Liver (tissue), 9 donors: Measurements from ENCODE around the gene CCND3. TPM values are rescaled to one million over a fixed set of nuclear protein-coding genes. Genes with fewer than 3 reads are reported as not detected.

Source experiments
- DNase-seq: peaks from one replicate; pipeline ENCODE4 v3.0.0-alpha.2; 2017; ENCODE audit warnings: low spot score
- H3K27ac ChIP-seq, 2 donors: one replicate each; pipeline ENCODE4 v1.7.0; 2013; ENCODE audit warnings: inconsistent platforms in 2 of 2, low read length in 2 of 2, control low read depth in 1 of 2, low read depth in 1 of 2, mild to moderate bottlenecking in 1 of 2
- H3K27me3 ChIP-seq, 4 donors: one replicate each; pipeline versions ENCODE4 v1.6.1 to v1.7.0; 2013; ENCODE audit warnings: low read length in 3 of 4, inconsistent platforms in 1 of 4, mild to moderate bottlenecking in 1 of 4, moderate library complexity in 1 of 4; ENCODE audit not compliant: control insufficient read depth in 4 of 4, insufficient read depth in 4 of 4
- H3K36me3 ChIP-seq, 4 donors: one replicate each; pipeline versions ENCODE4 v1.6.1 to v1.7.0; 2013; ENCODE audit warnings: low read length in 3 of 4, mild to moderate bottlenecking in 3 of 4, low read depth in 1 of 4, moderate library complexity in 1 of 4; ENCODE audit not compliant: control insufficient read depth in 4 of 4, insufficient read depth in 3 of 4
- H3K4me1 ChIP-seq, 4 donors: one replicate each; pipeline versions ENCODE4 v1.6.1 to v1.7.0; 2013; ENCODE audit warnings: low read length in 3 of 4, mild to moderate bottlenecking in 3 of 4, moderate library complexity in 1 of 4; ENCODE audit not compliant: control insufficient read depth in 4 of 4, insufficient read depth in 4 of 4
- H3K4me3 ChIP-seq, 3 donors: one replicate each; pipeline versions ENCODE4 v1.6.1 to v1.7.0; 2013; ENCODE audit warnings: low read length in 3 of 3, control low read depth in 1 of 3, low read depth in 1 of 3, mild to moderate bottlenecking in 1 of 3
- H3K9ac ChIP-seq, 2 donors: one replicate each; pipeline ENCODE4 v1.7.0; 2013; ENCODE audit warnings: low read length in 2 of 2, mild to moderate bottlenecking in 2 of 2, moderate library complexity in 2 of 2, control low read depth in 1 of 2, low read depth in 1 of 2
- H3K9me3 ChIP-seq, 4 donors: one replicate each; pipeline versions ENCODE4 v1.6.1 to v1.7.0; 2013; ENCODE audit warnings: low read length in 3 of 4; ENCODE audit not compliant: control insufficient read depth in 4 of 4
- ATF3 ChIP-seq: IDR thresholded peaks from 2 replicates; pipeline ENCODE4 v1.6.1; 2016; ENCODE audit warnings: antibody characterized with exemption
- CTCF ChIP-seq: fragments of 150-350 bp; IDR thresholded peaks from 2 replicates; pipeline ENCODE4 v1.5.1; 2017; ENCODE audit warnings: improper control_type of control experiment, low read depth, low read length; ENCODE audit not compliant: missing input control
- EGR1 ChIP-seq, 2 donors: IDR thresholded peaks; 2 replicates each; pipeline ENCODE4 v1.6.1; 2016 to 2018; ENCODE audit warnings: antibody characterized with exemption in 2 of 2, low read depth in 2 of 2
- FOXA1 ChIP-seq: IDR thresholded peaks from 2 replicates; pipeline ENCODE4 v1.6.1; 2016; ENCODE audit warnings: antibody characterized with exemption
- FOXA2 ChIP-seq: IDR thresholded peaks from 2 replicates; pipeline ENCODE4 v1.6.1; 2016; ENCODE audit warnings: antibody characterized with exemption
- GABPA ChIP-seq, 2 donors: IDR thresholded peaks in 1 of 2; conservative IDR thresholded peaks in 1 of 2; 2 replicates each; pipeline ENCODE4 v1.6.1; 2016; ENCODE audit warnings: antibody characterized with exemption in 2 of 2, mild to moderate bottlenecking in 1 of 2, moderate library complexity in 1 of 2
- HNF4A ChIP-seq, 2 donors: conservative IDR thresholded peaks; 2 replicates each; pipeline ENCODE4 v1.6.1; 2016; ENCODE audit warnings: antibody characterized with exemption in 2 of 2, mild to moderate bottlenecking in 2 of 2
- HNF4G ChIP-seq: IDR thresholded peaks from 2 replicates; pipeline ENCODE4 v1.6.1; 2016; ENCODE audit warnings: antibody characterized with exemption
- JUND ChIP-seq, 2 donors: IDR thresholded peaks; 2 replicates each; pipeline ENCODE4 v1.6.1; 2016; ENCODE audit warnings: antibody characterized with exemption in 2 of 2
- NR2F2 ChIP-seq: IDR thresholded peaks from 2 replicates; pipeline ENCODE4 v1.6.1; 2016; ENCODE audit warnings: antibody characterized with exemption
- RAD21 ChIP-seq, 2 donors: IDR thresholded peaks; 2 replicates each; pipeline ENCODE4 v1.6.1; 2016; ENCODE audit warnings: antibody characterized with exemption in 2 of 2, mild to moderate bottlenecking in 2 of 2
- REST ChIP-seq: IDR thresholded peaks from 2 replicates; pipeline ENCODE4 v1.6.1; 2016; ENCODE audit warnings: antibody characterized with exemption, mild to moderate bottlenecking
- RXRA ChIP-seq, 2 donors: IDR thresholded peaks; 2 replicates each; pipeline ENCODE4 v1.6.1; 2017 to 2018; ENCODE audit warnings: antibody characterized with exemption in 2 of 2, mild to moderate bottlenecking in 1 of 2
- SP1 ChIP-seq: IDR thresholded peaks from 2 replicates; pipeline ENCODE4 v1.6.1; 2018; ENCODE audit warnings: antibody characterized with exemption, mild to moderate bottlenecking
- TAF1 ChIP-seq: conservative IDR thresholded peaks from 2 replicates; pipeline ENCODE4 v1.6.1; 2016; ENCODE audit warnings: antibody characterized with exemption, mild to moderate bottlenecking
- YY1 ChIP-seq: IDR thresholded peaks from 2 replicates; pipeline ENCODE4 v1.6.1; 2016; ENCODE audit warnings: antibody characterized with exemption, mild to moderate bottlenecking
- ZBTB33 ChIP-seq: IDR thresholded peaks from 2 replicates; pipeline ENCODE4 v1.6.1; 2016; ENCODE audit warnings: antibody characterized with exemption
- WGBS: extraction: QIAGEN DNeasy Blood & Tissue Kit; methylation state at CpG from one replicate; pipeline ENCODE4 v1.1.7; 2013; 5-methylcytosine and 5-hydroxymethylcytosine counted together
- polyA plus RNA-seq, 2 donors: library from polyadenylated mRNA; stranded (reverse) in 1 of 2; unstranded in 1 of 2; fragments of 200-250 nt in 1 of 2; fragments of >200 nt in 1 of 2; fragmentation: Nextera tagmentation in 1 of 2; extraction: Ambion mirVana in 1 of 2; gene quantifications; one replicate each; pipeline versions ENCODE4 v1.2.1 to v1.2.3, GENCODE V29; 2013 to 2015
- total RNA-seq, 2 donors: library from RNA; depleted of rRNA; stranded (reverse); fragments of >200 nt; gene quantifications; one replicate each; pipeline ENCODE4 v1.2.3, GENCODE V29; 2014
- donor health status: healthy.
- donor health status: healthy.
- donor health status: healthy.
- donor health status: healthy.
- donor health status: healthy.

CCND3 gene
- total and polyA plus RNA-seq, 4 donors: 11.6 to 54.3 (median 23.2) TPM

GRCh38 chr6:41975276-41975675 lies 33.7 kb upstream of the CCND3 start:
- WGBS: 92% methylated on average over 4 of the region's 4 CpGs
- Histone ChIP-seq H3K4me3 (no peak overlapping the region), H3K36me3 (no peaks in the 10 kb centered on the region), H3K9me3 (no peaks in the 10 kb centered on the region), H3K9ac (no peak overlapping the region), H3K27me3 (no peaks in the 10 kb centered on the region), H3K4me1 (no peaks in the 10 kb centered on the region), H3K27ac (no peak overlapping the region)
- DNase-seq: no peak
- TF ChIP-seq REST (no peak), JUND (IDR thresholded peaks at IDR 0.05) (no peak), ZBTB33 (no peak), HNF4G (no peak), RAD21 (IDR thresholded peaks at IDR 0.05) (no peak), RXRA (IDR thresholded peaks at IDR 0.05) (no peak), YY1 (no peak), NR2F2 (no peak), TAF1 (no peak), ATF3 (no peak), SP1 (no peak)

- no peak overlapping the region for H3K9ac ChIP-seq
- H3K4me3 ChIP-seq: no peak overlapping the region
- DNase-seq: no peak
- no peak overlapping the region for H3K27ac ChIP-seq
- no peaks in the 10 kb centered on the region for H3K9me3 ChIP-seq
- no peaks in the 10 kb centered on the region for H3K4me1 ChIP-seq
- H3K36me3 ChIP-seq: no peaks in the 10 kb centered on the region
- no peaks in the 10 kb centered on the region for H3K27me3 ChIP-seq
- WGBS: 90% methylated on average over 5 of the region's 5 CpGs
- TF ChIP-seq REST: no peak
- no peak for TF ChIP-seq HNF4G
- TF ChIP-seq HNF4A (conservative IDR thresholded peaks at IDR 0.05): no peak
- TF ChIP-seq YY1: no peak
- no peak for TF ChIP-seq JUND (IDR thresholded peaks at IDR 0.05)
- TF ChIP-seq FOXA2: no peak
- TF ChIP-seq TAF1: no peak
- no peak for TF ChIP-seq ZBTB33
- no peak for TF ChIP-seq GABPA (IDR thresholded peaks at IDR 0.05 in 1 of 2, conservative IDR thresholded peaks at IDR 0.05 in 1 of 2)
- no peak for TF ChIP-seq FOXA1
- TF ChIP-seq ATF3: no peak
- TF ChIP-seq NR2F2: no peak
- TF ChIP-seq RAD21 (IDR thresholded peaks at IDR 0.05): no peak
- TF ChIP-seq RXRA (IDR thresholded peaks at IDR 0.05): no peak
- no peak for TF ChIP-seq SP1
- TF ChIP-seq CTCF: no peak
- TF ChIP-seq EGR1 (IDR thresholded peaks at IDR 0.05; ENCODE audit: low read depth in 2 of 2): no peak
These were observed 32.7 kb upstream of the CCND3 start for GRCh38 chr6:41974281-41974825.
